ENCODE measurements around the gene SETD5.
A peak's percentile ranks its signal among the peaks of the same experiment; 100 is the strongest.

The SETD5 gene

GRCh38 chr3:9397332-9397905 is at the start of gene SETD5:
Gene SETD5, plus strand, starts transcription at chr3:9397615. Its CDS starts 31,324 bp downstream, at chr3:9428939.
- TF ChIP-seq CTCF (IDR thresholded peaks at IDR 0.05; ENCODE audit: control extremely low read depth, extremely low read depth, low read depth, missing control alignments): no peak
- POLR2A ChIA-PET: interaction anchor here (0.5 to 3.2 kb wide), 13 partner anchors 11 to 601 kb away, joined by 3 to 21 read pairs (median 4); partner anchors contain the start of genes BRPF1 and THUMPD3
- CTCF ChIA-PET: no interaction called here
- DNase-seq (ENCODE audit: extremely low spot score): peak; percentile 95

GRCh38 chr3:9347887-9348286 is 49.5 kb upstream of the SETD5 start:
- TF ChIP-seq CTCF (IDR thresholded peaks at IDR 0.05; ENCODE audit: control extremely low read depth, extremely low read depth, low read depth, missing control alignments): no peak
- DNase-seq (ENCODE audit: extremely low spot score): no peak
- ChIA-PET POLR2A (no interaction called here), CTCF (interaction anchor here (0.8 to 3.2 kb wide), 3 partner anchors 9 to 333 kb away, joined by 3 to 13 read pairs (median 3); no protein-coding TSS in a partner anchor)

GRCh38 chr3:9349321-9350117 is 47.9 kb upstream of the SETD5 start:
- CTCF ChIA-PET: interaction anchor here (1.0 to 3.2 kb wide), 3 partner anchors 10 to 154 kb away, joined by 3 to 13 read pairs (median 3); no protein-coding TSS in a partner anchor
- no peak for TF ChIP-seq CTCF (IDR thresholded peaks at IDR 0.05; ENCODE audit: control extremely low read depth, extremely low read depth, low read depth, missing control alignments)
- no peak for DNase-seq (ENCODE audit: extremely low spot score)
- POLR2A ChIA-PET: no interaction called here

GRCh38 chr3:9351709-9352126 is 45.7 kb upstream of the SETD5 start:
- CTCF ChIA-PET: interaction anchor here (1.0 to 3.4 kb wide), 5 partner anchors 9 to 87 kb away, joined by 3 to 44 read pairs (median 9); partner anchors contain the start of gene THUMPD3
- DNase-seq (ENCODE audit: extremely low spot score): no peak
- POLR2A ChIA-PET: no interaction called here
- no peak for TF ChIP-seq CTCF (IDR thresholded peaks at IDR 0.05; ENCODE audit: control extremely low read depth, extremely low read depth, low read depth, missing control alignments)

- peak; percentile 82 for TF ChIP-seq CTCF (IDR thresholded peaks at IDR 0.05; ENCODE audit: control extremely low read depth, extremely low read depth, low read depth, missing control alignments)
- peak; percentile 62 for DNase-seq (ENCODE audit: extremely low spot score)
- ChIA-PET CTCF (interaction anchor here (0.7 to 3.4 kb wide), 24 partner anchors 9 to 381 kb away, joined by 3 to 44 read pairs (median 4); partner anchors contain the start of gene THUMPD3), POLR2A (interaction anchor here (0.8 kb wide), 1 partner anchor 43 kb away, joined by 3 read pairs; no protein-coding TSS in a partner anchor)
Measured at GRCh38 chr3:9352917-9353752, 44.3 kb upstream of the SETD5 start.
